HG03457 (cell line): ENCODE results near the gene TRMT11.
"Not testable (repeated sequence)": the region's sequence is repeated elsewhere in the genome, so short reads cannot be mapped to it uniquely, and the experiment has no call there.

ENCODE experiments used
- ATAC-seq: cut with Tn5 transposase; IDR thresholded peaks from one replicate; pipeline ENCODE4 v1.9.1; 2021; ENCODE audit warnings: moderate number of reproducible peaks; ENCODE audit not compliant: unreplicated experiment

TRMT11 gene

GRCh38 chr6:126041516-126041915, 55.2 kb downstream of the TRMT11 start:
- ATAC-seq, result no peak

DNA sequence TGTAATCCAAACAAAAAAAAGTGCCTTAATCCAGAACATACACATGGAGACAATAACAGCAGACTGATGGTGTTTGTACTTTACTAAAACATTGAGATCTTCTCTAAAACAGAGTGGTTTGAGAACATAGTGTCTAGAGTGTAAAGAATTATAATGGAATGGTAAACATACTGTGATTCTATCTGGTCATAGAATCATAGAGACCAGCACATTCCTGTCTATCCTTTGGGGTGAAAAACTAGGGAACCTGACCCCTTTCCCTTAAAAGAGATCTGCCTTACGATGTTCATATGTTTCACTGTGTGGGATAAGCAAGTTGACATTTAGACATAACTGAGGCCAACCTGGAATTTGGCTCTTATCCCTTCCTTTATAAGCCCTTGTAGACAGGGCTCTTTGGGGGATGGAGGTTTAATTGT, 55.7 kb downstream of the TRMT11 start:
- ATAC-seq, result no peak

DNA sequence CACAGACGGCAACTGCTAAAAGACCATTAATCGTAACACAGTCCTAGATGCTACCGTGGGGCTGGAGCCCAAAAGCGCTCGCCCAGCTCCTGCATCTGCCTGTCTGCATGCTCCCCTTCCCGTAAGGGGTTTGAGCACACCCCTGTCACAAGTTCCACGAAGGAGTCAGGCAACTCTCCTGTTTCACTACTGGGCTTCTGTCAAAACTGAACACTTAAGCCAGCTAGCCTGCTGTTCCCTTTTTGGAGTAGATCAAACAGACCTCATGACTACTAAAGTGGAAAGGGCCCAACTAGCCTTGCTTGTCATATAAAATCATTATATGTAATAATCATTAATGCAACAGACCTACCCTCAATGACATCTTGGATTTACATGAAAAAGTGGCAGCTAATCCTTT, 61.3 kb downstream of the TRMT11 start:
- no peak for ATAC-seq

- ATAC-seq, result no peak
Observed at GRCh38 chr6:126048635-126049034, 62.3 kb downstream of the TRMT11 start.

DNA sequence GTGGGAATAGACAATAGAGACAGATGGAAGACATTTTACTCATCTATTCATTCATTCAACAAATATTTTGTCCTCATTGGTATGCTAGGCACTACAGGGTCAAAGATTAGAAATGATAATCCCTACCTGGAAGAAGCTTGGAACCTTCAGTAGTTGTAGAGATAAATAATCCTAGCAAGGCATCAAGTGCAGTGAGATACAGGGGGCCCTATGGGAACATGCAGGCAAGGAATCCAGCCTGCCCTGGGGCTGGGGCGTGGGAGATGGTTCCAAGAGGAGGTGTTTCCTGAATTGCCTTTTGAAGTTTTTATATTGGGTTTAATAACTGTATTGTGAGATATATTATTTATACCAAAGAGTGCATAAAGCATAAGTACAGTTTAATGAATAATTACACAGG, 64.5 kb downstream of the TRMT11 start:
- no peak for ATAC-seq

- ATAC-seq, result no peak
Observed at GRCh38 chr6:126051791-126052190, 65.5 kb downstream of the TRMT11 start.

GRCh38 chr6:126052485-126052884, 66.1 kb downstream of the TRMT11 start:
- no peak for ATAC-seq

DNA sequence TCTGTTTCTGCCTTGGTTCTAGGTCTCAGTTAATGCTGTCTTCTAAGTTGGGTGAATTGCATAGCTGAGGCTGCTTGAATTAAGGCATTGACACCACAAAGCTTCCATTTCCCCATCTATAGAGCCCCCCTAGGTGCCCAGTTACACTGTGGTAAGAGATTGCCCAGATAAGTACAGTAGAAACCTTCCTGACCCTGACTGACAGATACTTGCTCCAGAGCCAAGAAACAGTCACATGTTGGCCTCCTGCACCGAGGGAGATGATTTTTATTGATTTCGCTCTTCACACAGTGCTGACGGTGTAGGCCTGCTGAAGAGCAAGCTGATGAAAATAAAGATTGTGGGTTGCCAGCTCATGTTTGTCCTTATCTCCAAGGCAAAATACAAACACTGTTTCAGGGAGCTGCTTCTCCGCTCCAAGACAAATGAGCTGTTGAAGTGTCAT, 67.9 kb downstream of the TRMT11 start:
- no peak for ATAC-seq

DNA sequence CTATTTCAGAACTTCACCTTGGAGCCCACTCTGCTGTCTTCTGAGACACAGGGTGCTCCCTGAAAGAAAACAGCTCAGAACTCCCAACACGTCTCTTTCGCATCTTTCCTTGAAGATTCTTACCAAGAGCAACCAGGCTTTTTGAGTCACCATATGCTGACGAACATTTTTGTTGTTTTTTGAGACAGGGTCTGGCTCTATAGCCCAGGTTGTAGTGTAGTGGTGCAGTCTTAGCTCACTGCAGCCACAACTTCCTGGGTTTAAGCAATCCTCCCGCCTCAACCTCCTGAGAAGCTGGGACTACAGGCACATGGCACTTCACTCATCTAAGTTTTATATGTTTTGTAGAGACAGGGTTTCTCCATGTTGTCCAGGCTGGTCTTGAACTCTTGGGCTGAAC, 68.5 kb downstream of the TRMT11 start:
- ATAC-seq, result no peak

- no peak for ATAC-seq
Observed at GRCh38 chr6:126055449-126055848, 69.1 kb downstream of the TRMT11 start.

DNA sequence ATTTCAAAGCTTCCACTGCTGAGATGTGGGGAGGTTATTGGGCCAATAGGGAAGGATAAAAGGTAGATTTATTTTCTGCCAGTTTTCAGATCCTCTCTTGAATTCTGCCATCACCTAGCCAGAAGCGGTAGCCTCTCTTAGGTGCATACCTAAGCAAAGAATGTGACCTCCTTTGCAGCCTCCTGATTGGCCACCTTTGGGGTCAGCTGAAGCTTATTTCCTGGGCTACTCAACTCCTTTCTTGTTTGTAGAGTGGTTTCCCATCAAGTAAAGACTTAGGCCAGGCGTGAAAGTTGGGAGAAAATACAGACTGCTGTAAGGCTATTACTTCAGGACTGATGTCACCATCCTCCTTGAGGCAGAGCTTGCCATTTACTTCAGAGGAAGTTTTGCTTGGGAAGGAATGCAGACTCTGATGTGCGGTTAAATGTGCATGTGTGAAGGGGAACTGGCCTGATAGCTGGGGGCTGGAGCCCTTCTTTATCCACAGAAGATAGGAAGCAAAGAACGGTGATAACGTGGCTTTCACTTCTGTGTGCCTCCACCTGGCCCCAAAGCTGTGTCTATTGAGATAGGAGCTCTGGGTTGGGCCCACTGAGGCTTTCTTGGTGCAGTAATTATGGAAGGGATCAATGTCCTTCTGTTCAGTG, 70.1 kb downstream of the TRMT11 start:
- no peak for ATAC-seq

DNA sequence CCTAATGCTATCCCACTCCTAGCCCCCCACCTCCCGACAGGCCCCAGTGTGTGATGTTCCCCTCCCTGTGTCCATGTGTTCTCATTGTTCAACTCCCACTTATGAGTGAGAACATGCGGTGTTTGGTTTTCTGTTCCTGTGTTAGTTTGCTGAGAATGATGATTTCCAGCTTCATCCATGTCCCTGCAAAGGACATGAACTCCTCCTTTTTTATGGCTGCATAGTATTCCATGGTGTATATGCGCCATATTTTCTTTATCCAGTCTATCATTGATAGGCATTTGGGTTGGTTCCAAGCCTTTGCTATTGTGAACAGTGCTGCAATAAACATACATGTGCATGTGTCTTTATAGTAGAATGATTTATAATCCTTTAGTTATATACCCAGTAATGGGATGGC, 71.7 kb downstream of the TRMT11 start:
- ATAC-seq, result not testable (repeated sequence)

DNA sequence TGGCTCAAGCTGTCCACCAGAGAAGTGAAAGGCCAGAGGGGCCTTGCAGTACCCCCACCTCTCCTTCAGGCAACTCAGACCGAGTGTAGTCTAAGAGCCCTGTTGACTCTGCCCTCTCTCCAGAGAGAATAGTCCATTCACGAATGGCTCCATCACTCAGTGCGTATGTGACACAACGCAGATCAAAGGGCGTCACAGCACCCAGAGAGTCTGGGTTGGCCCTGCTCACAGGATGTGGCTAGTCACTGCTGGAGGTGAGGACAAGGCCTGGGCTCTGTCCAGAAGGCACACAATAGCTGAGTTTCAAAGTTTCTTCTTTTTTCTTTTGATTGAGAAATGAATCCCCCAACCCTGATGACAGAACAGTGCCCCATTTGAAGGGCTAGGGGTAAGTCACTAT, 74.1 kb downstream of the TRMT11 start:
- no peak for ATAC-seq

DNA sequence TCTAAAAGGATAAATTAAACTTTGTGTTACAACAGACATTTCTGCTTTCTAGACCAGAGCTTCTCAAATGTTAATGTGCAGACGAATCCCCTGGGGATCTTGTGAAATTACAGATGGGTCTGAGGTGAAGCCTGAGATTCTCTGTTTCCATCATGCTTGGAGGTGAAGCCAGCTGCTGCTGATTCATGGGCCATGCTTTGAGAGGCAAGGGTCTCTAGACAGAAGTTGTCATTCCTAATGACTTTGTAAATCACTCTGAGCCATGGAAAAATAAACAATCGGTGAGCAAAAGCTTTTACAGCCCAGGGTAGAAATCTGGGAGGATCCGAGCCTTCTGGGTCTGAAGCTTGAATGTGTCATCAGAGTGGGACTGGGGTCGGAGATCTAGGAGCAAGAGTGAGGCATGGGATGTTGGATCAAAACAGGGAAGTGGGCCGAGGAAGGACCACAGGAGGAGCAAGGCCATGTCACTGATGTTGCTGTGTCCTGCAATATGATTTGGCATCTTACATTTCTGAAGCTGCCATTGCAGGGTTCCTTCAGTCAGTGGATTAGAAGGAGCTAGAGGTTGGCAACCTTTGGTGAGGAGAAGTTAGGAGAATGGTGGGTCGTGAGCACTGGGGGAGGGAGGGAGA, 77.3 kb downstream of the TRMT11 start:
- no peak for ATAC-seq

DNA sequence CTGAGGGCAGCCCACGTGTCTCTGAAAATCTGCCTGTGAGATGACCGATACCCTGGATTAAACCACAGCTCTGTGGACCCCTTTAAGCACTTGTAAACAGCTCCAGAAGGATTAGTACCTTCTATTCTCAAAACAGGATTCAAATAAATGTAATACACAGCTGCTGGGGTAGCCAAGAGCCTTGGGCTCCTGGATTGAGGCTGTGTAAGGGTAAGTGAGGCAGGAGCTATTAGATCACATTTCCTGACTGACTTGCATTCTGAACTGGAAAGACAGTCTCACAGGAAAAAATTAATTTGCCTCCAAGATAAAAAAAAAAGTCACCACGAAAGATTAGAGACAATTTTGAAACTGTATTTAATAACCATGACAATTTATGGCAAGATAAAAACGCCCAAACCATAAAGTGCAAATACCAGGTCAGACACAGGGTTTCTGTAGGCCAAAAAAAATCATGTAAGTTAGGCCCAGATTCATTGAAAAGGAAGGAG, 78.0 kb downstream of the TRMT11 start:
- ATAC-seq, result no peak

GRCh38 chr6:126064748-126065401, 78.5 kb downstream of the TRMT11 start:
- ATAC-seq, result no peak

- ATAC-seq, result no peak
Observed at GRCh38 chr6:126066053-126067048, 80.0 kb downstream of the TRMT11 start.

GRCh38 chr6:126067073-126067472, 80.7 kb downstream of the TRMT11 start:
- no peak for ATAC-seq

DNA sequence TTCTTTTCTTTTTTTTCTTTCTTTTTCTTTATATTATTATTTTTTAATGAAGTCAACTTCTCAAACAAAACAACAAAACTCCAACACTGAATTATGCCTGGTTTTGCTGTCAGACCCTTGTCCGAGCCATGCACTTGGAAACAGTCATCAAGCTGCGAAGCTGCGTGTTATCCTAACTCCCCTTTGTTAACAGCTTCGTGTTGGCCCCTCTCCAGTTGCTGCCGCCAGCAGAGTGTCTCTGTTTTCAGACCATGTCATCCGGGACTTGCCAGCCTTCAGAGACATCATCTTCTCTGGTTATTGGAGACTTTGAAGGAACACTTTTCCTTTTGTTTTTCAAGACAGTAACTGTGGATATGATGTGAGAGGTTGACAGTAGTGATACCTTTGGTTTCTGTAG, 83.1 kb downstream of the TRMT11 start:
- no peak for ATAC-seq

GRCh38 chr6:126071000-126071647, 84.8 kb downstream of the TRMT11 start:
- no peak for ATAC-seq
